ENCODE results near the gene NUDT14.

The NUDT14 gene

GRCh38 chr14:105161964-105162668, 19.0 kb downstream of the NUDT14 start:
- Histone ChIP-seq H3K36me3 (ENCODE audit: control insufficient read depth, insufficient read depth, low read length) (no peaks in the 10 kb centered on the region), H2AK5ac (ENCODE audit: low read length) (no peak overlapping the region), H2BK5ac (ENCODE audit: low read length) (no peak overlapping the region), H3K4me3 (ENCODE audit: low read length) (no peak overlapping the region), H3K27ac (ENCODE audit: low read depth, low read length) (no peak overlapping the region), H4K8ac (ENCODE audit: low read depth, low read length) (no peak overlapping the region), H3K23ac (ENCODE audit: low read length) (no peak overlapping the region), H3K9ac (ENCODE audit: low read length) (no peak overlapping the region), H3K4ac (ENCODE audit: low read depth, low read length) (no peak overlapping the region), H3K4me2 (ENCODE audit: low read length) (no peak overlapping the region), H3K79me1 (ENCODE audit: low read length) (no peaks in the 10 kb centered on the region), H3K56ac (ENCODE audit: low read length) (no peak overlapping the region), H2BK120ac (ENCODE audit: low read depth, low read length) (no peak overlapping the region), H3K27me3 (ENCODE audit: insufficient read depth, low read length, poor library complexity) (no peaks in the 10 kb centered on the region), H3K18ac (ENCODE audit: low read length) (no peak overlapping the region), H3K4me1 (ENCODE audit: control insufficient read depth, low read depth, low read length) (no peaks in the 10 kb centered on the region), H2BK15ac (replicated peaks; ENCODE audit: low read depth) (no peak overlapping the region), H4K5ac (ENCODE audit: low read length) (no peak overlapping the region), H3K79me2 (ENCODE audit: control insufficient read depth, insufficient read depth, low read length) (no peaks in the 10 kb centered on the region)
- WGBS (ENCODE audit: extremely low coverage, insufficient coverage, low lambda C conversion rate) = no CpG with 5 or more reads among the region's 10 CpGs
- DNase-seq = peak; percentile 15

- no CpG with 5 or more reads among the region's 15 CpGs for WGBS (ENCODE audit: extremely low coverage, insufficient coverage, low lambda C conversion rate)
- Histone ChIP-seq H2BK15ac (replicated peaks; ENCODE audit: low read depth) (no peak overlapping the region), H2BK120ac (ENCODE audit: low read depth, low read length) (no peak overlapping the region), H3K18ac (ENCODE audit: low read length) (no peak overlapping the region), H3K36me3 (ENCODE audit: control insufficient read depth, insufficient read depth, low read length) (no peaks in the 10 kb centered on the region), H4K5ac (ENCODE audit: low read length) (no peak overlapping the region), H3K4me1 (ENCODE audit: control insufficient read depth, low read depth, low read length) (no peaks in the 10 kb centered on the region), H3K4me2 (ENCODE audit: low read length) (no peak overlapping the region), H3K27me3 (ENCODE audit: insufficient read depth, low read length, poor library complexity) (no peaks in the 10 kb centered on the region), H3K4ac (ENCODE audit: low read depth, low read length) (no peak overlapping the region), H3K79me2 (ENCODE audit: control insufficient read depth, insufficient read depth, low read length) (no peaks in the 10 kb centered on the region), H3K27ac (ENCODE audit: low read depth, low read length) (no peak overlapping the region), H3K56ac (ENCODE audit: low read length) (no peak overlapping the region), H2BK5ac (ENCODE audit: low read length) (no peak overlapping the region), H3K9ac (ENCODE audit: low read length) (no peak overlapping the region), H3K79me1 (ENCODE audit: low read length) (no peaks in the 10 kb centered on the region), H3K4me3 (ENCODE audit: low read length) (no peak overlapping the region), H4K8ac (ENCODE audit: low read depth, low read length) (no peak overlapping the region), H2AK5ac (ENCODE audit: low read length) (no peak overlapping the region), H3K23ac (ENCODE audit: low read length) (no peak overlapping the region)
- DNase-seq = no peak
These were observed 19.8 kb downstream of the NUDT14 start for GRCh38 chr14:105161309-105161708.

GRCh38 chr14:105160776-105161175, 20.3 kb downstream of the NUDT14 start:
- Histone ChIP-seq H3K79me2 (ENCODE audit: control insufficient read depth, insufficient read depth, low read length) (no peaks in the 10 kb centered on the region), H3K18ac (ENCODE audit: low read length) (no peak overlapping the region), H3K79me1 (ENCODE audit: low read length) (no peaks in the 10 kb centered on the region), H4K8ac (ENCODE audit: low read depth, low read length) (no peak overlapping the region), H3K4me1 (ENCODE audit: control insufficient read depth, low read depth, low read length) (no peaks in the 10 kb centered on the region), H3K4ac (ENCODE audit: low read depth, low read length) (no peak overlapping the region), H3K9ac (ENCODE audit: low read length) (no peak overlapping the region), H4K5ac (ENCODE audit: low read length) (no peak overlapping the region), H3K4me2 (ENCODE audit: low read length) (no peak overlapping the region), H3K23ac (ENCODE audit: low read length) (no peak overlapping the region), H3K27me3 (ENCODE audit: insufficient read depth, low read length, poor library complexity) (no peaks in the 10 kb centered on the region), H3K4me3 (ENCODE audit: low read length) (no peak overlapping the region), H3K27ac (ENCODE audit: low read depth, low read length) (no peak overlapping the region), H2BK15ac (replicated peaks; ENCODE audit: low read depth) (no peak overlapping the region), H3K56ac (ENCODE audit: low read length) (no peak overlapping the region), H2AK5ac (ENCODE audit: low read length) (no peak overlapping the region), H2BK5ac (ENCODE audit: low read length) (no peak overlapping the region), H3K36me3 (ENCODE audit: control insufficient read depth, insufficient read depth, low read length) (no peaks in the 10 kb centered on the region), H2BK120ac (ENCODE audit: low read depth, low read length) (no peak overlapping the region)
- no CpG with 5 or more reads among the region's 12 CpGs for WGBS (ENCODE audit: extremely low coverage, insufficient coverage, low lambda C conversion rate)
- DNase-seq = no peak

GRCh38 chr14:105159344-105159743, 21.8 kb downstream of the NUDT14 start:
- no peak for DNase-seq
- H2BK15ac ChIP-seq (replicated peaks; ENCODE audit: low read depth) = no peak overlapping the region
- H3K79me2 ChIP-seq (ENCODE audit: control insufficient read depth, insufficient read depth, low read length) = no peaks in the 10 kb centered on the region
- no peaks in the 10 kb centered on the region for H3K27me3 ChIP-seq (ENCODE audit: insufficient read depth, low read length, poor library complexity)
- H2BK120ac ChIP-seq (ENCODE audit: low read depth, low read length) = no peak overlapping the region
- no peak overlapping the region for H2BK5ac ChIP-seq (ENCODE audit: low read length)
- H4K5ac ChIP-seq (ENCODE audit: low read length) = no peak overlapping the region
- WGBS (ENCODE audit: extremely low coverage, insufficient coverage, low lambda C conversion rate) = no CpG with 5 or more reads among the region's 14 CpGs
- no peaks in the 10 kb centered on the region for H3K36me3 ChIP-seq (ENCODE audit: control insufficient read depth, insufficient read depth, low read length)
- H3K79me1 ChIP-seq (ENCODE audit: low read length) = no peaks in the 10 kb centered on the region
- no peak overlapping the region for H3K4me3 ChIP-seq (ENCODE audit: low read length)
- H4K8ac ChIP-seq (ENCODE audit: low read depth, low read length) = no peak overlapping the region
- no peak overlapping the region for H3K18ac ChIP-seq (ENCODE audit: low read length)
- H3K23ac ChIP-seq (ENCODE audit: low read length) = no peak overlapping the region
- no peak overlapping the region for H3K4me2 ChIP-seq (ENCODE audit: low read length)
- H2AK5ac ChIP-seq (ENCODE audit: low read length) = no peak overlapping the region
- no peak overlapping the region for H3K4ac ChIP-seq (ENCODE audit: low read depth, low read length)
- no peak overlapping the region for H3K9ac ChIP-seq (ENCODE audit: low read length)
- no peaks in the 10 kb centered on the region for H3K4me1 ChIP-seq (ENCODE audit: control insufficient read depth, low read depth, low read length)
- H3K56ac ChIP-seq (ENCODE audit: low read length) = no peak overlapping the region
- H3K27ac ChIP-seq (ENCODE audit: low read depth, low read length) = no peak overlapping the region

GRCh38 chr14:105158794-105159193, 22.3 kb downstream of the NUDT14 start:
- Histone ChIP-seq H3K9ac (ENCODE audit: low read length) (no peak overlapping the region), H2AK5ac (ENCODE audit: low read length) (no peak overlapping the region), H3K4ac (ENCODE audit: low read depth, low read length) (no peak overlapping the region), H2BK120ac (ENCODE audit: low read depth, low read length) (no peak overlapping the region), H2BK15ac (replicated peaks; ENCODE audit: low read depth) (no peak overlapping the region), H4K8ac (ENCODE audit: low read depth, low read length) (no peak overlapping the region), H3K27ac (ENCODE audit: low read depth, low read length) (no peak overlapping the region), H3K4me2 (ENCODE audit: low read length) (no peak overlapping the region), H3K23ac (ENCODE audit: low read length) (no peak overlapping the region), H4K5ac (ENCODE audit: low read length) (no peak overlapping the region), H3K4me3 (ENCODE audit: low read length) (no peak overlapping the region), H3K18ac (ENCODE audit: low read length) (no peak overlapping the region), H3K79me1 (ENCODE audit: low read length) (no peaks in the 10 kb centered on the region), H3K27me3 (ENCODE audit: insufficient read depth, low read length, poor library complexity) (no peaks in the 10 kb centered on the region), H3K79me2 (ENCODE audit: control insufficient read depth, insufficient read depth, low read length) (no peaks in the 10 kb centered on the region), H3K36me3 (ENCODE audit: control insufficient read depth, insufficient read depth, low read length) (no peaks in the 10 kb centered on the region), H2BK5ac (ENCODE audit: low read length) (no peak overlapping the region), H3K4me1 (ENCODE audit: control insufficient read depth, low read depth, low read length) (no peaks in the 10 kb centered on the region), H3K56ac (ENCODE audit: low read length) (no peak overlapping the region)
- no peak for DNase-seq
- WGBS (ENCODE audit: extremely low coverage, insufficient coverage, low lambda C conversion rate) = no CpG with 5 or more reads among the region's 12 CpGs

GRCh38 chr14:105157872-105158271, 23.2 kb downstream of the NUDT14 start:
- H3K18ac ChIP-seq (ENCODE audit: low read length) = no peak overlapping the region
- H3K4me1 ChIP-seq (ENCODE audit: control insufficient read depth, low read depth, low read length) = no peaks in the 10 kb centered on the region
- no peak overlapping the region for H4K5ac ChIP-seq (ENCODE audit: low read length)
- H2BK120ac ChIP-seq (ENCODE audit: low read depth, low read length) = no peak overlapping the region
- no peak overlapping the region for H2AK5ac ChIP-seq (ENCODE audit: low read length)
- no peak overlapping the region for H4K8ac ChIP-seq (ENCODE audit: low read depth, low read length)
- no peak overlapping the region for H3K56ac ChIP-seq (ENCODE audit: low read length)
- H3K9ac ChIP-seq (ENCODE audit: low read length) = no peak overlapping the region
- no peaks in the 10 kb centered on the region for H3K27me3 ChIP-seq (ENCODE audit: insufficient read depth, low read length, poor library complexity)
- H3K79me2 ChIP-seq (ENCODE audit: control insufficient read depth, insufficient read depth, low read length) = no peaks in the 10 kb centered on the region
- no peak overlapping the region for H3K27ac ChIP-seq (ENCODE audit: low read depth, low read length)
- no peak overlapping the region for H3K4me2 ChIP-seq (ENCODE audit: low read length)
- H3K4ac ChIP-seq (ENCODE audit: low read depth, low read length) = no peak overlapping the region
- DNase-seq = no peak
- H3K79me1 ChIP-seq (ENCODE audit: low read length) = no peaks in the 10 kb centered on the region
- no peak overlapping the region for H2BK15ac ChIP-seq (replicated peaks; ENCODE audit: low read depth)
- no peak overlapping the region for H3K4me3 ChIP-seq (ENCODE audit: low read length)
- no CpG with 5 or more reads among the region's 15 CpGs for WGBS (ENCODE audit: extremely low coverage, insufficient coverage, low lambda C conversion rate)
- no peak overlapping the region for H3K23ac ChIP-seq (ENCODE audit: low read length)
- no peaks in the 10 kb centered on the region for H3K36me3 ChIP-seq (ENCODE audit: control insufficient read depth, insufficient read depth, low read length)
- no peak overlapping the region for H2BK5ac ChIP-seq (ENCODE audit: low read length)
